GM23248 (cell line): ENCODE measurements around the gene SGK1. TPM values are rescaled to one million over a fixed set of nuclear protein-coding genes. Genes with fewer than 3 reads are reported as not detected.

Experiments used
- DNase-seq: peaks from one replicate; pipeline ENCODE4 v3.0.0-alpha.2; 2015
- H2AFZ ChIP-seq: fragments of 200-600 bp; sonication (generic); 2 replicates; pipeline ENCODE4 v1.6.1; 2016; ENCODE audit warnings: antibody characterized with exemption
- H3F3A ChIP-seq: fragments of 200-600 bp; sonication (generic); 2 replicates; pipeline ENCODE4 v1.6.1; 2016; ENCODE audit warnings: mild to moderate bottlenecking, antibody characterized with exemption, mixed run types; ENCODE audit not compliant: insufficient read depth
- H3K27ac ChIP-seq: fragments of 200-600 bp; sonication (generic); 2 replicates; pipeline ENCODE4 v1.5.1; 2016; ENCODE audit warnings: mild to moderate bottlenecking
- H3K27me3 ChIP-seq: fragments of 200-600 bp; sonication (generic); replicated peaks from 2 replicates; pipeline ENCODE4 v1.6.1; 2016; ENCODE audit warnings: mild to moderate bottlenecking; ENCODE audit not compliant: insufficient read depth
- H3K36me3 ChIP-seq: fragments of 200-600 bp; sonication (generic); 2 replicates; pipeline ENCODE4 v1.6.1; 2016; ENCODE audit warnings: low read depth, mild to moderate bottlenecking
- H3K4me1 ChIP-seq: fragments of 200-600 bp; sonication (generic); 2 replicates; pipeline ENCODE4 v1.6.1; 2016; ENCODE audit warnings: mild to moderate bottlenecking; ENCODE audit not compliant: insufficient read depth
- H3K4me2 ChIP-seq: fragments of 200-600 bp; sonication (generic); one replicate; pipeline ENCODE4 v1.6.1; 2016; ENCODE audit warnings: mild to moderate bottlenecking; ENCODE audit not compliant: unreplicated experiment
- H3K4me3 ChIP-seq: fragments of 200-600 bp; sonication (generic); 2 replicates; pipeline ENCODE4 v1.5.1; 2016; ENCODE audit warnings: mild to moderate bottlenecking
- H3K79me2 ChIP-seq: fragments of 200-600 bp; sonication (generic); 2 replicates; pipeline ENCODE4 v1.6.1; 2016; ENCODE audit warnings: mild to moderate bottlenecking; ENCODE audit not compliant: insufficient read depth
- H3K9ac ChIP-seq: fragments of 200-600 bp; sonication (generic); 2 replicates; pipeline ENCODE4 v1.6.1; 2016; ENCODE audit warnings: mild to moderate bottlenecking
- H3K9me2 ChIP-seq: fragments of 200-600 bp; sonication (generic); 2 replicates; pipeline ENCODE4 v1.6.1; 2016; ENCODE audit warnings: mixed run types, mild to moderate bottlenecking, moderate library complexity; ENCODE audit not compliant: insufficient read depth
- H3K9me3 ChIP-seq: fragments of 200-600 bp; sonication (generic); one replicate; pipeline ENCODE4 v1.6.1; 2017; ENCODE audit warnings: low read depth
- H4K20me1 ChIP-seq: fragments of 200-600 bp; sonication (generic); 2 replicates; pipeline ENCODE4 v1.6.0; 2016; ENCODE audit not compliant: insufficient read depth
- EZH2 ChIP-seq: fragments of 200-600 bp; sonication (generic); IDR thresholded peaks from 2 replicates; pipeline ENCODE4 v1.6.1; 2018; ENCODE audit warnings: antibody characterized with exemption, mild to moderate bottlenecking; ENCODE audit not compliant: insufficient read depth, poor library complexity, severe bottlenecking
- EZH2phosphoT487 ChIP-seq: fragments of 200-600 bp; sonication (generic); IDR thresholded peaks from 2 replicates; pipeline ENCODE4 v1.6.1; 2018; ENCODE audit warnings: antibody characterized with exemption, moderate library complexity, mild to moderate bottlenecking, low read depth; ENCODE audit not compliant: insufficient read depth
- WGBS, 2 experiments: methylation state at CpG; one replicate each; pipeline ENCODE4 v1.1.6; 2015 to 2017; ENCODE audit warnings: low lambda C conversion rate in 2 of 2, low coverage in 1 of 2; ENCODE audit errors: missing lambda C conversion rate in 2 of 2; 5-methylcytosine and 5-hydroxymethylcytosine counted together
- in situ Hi-C: fragments of 300-500 bp; cut with MboI; formaldehyde crosslinking; loops from 2 replicates; pipeline ENCODE4 v1.15.0; 2020
- polyA plus RNA-seq: library from polyadenylated mRNA; unstranded; fragments of >200 nt; fragmentation: Nextera tagmentation; extraction: Ambion mirVana; gene quantifications from 2 replicates; pipeline ENCODE4 v1.2.1, GENCODE V29; 2016
- total RNA-seq: library from RNA; depleted of rRNA; stranded (reverse); fragments of >200 nt; shearing (Covaris generic); gene quantifications from 2 replicates; pipeline ENCODE4 v1.2.3, GENCODE V29; 2014

SGK1 gene
- total and polyA plus RNA-seq, 2 experiments from 2014 or later = 134 to 228 TPM

GRCh38 chr6:134138226-134138975 lies 179.5 kb downstream of the SGK1 start:
- H3K79me2 ChIP-seq = no peaks in the 10 kb centered on the region

GRCh38 chr6:134134654-134135053 lies 183.3 kb downstream of the SGK1 start:
- Histone ChIP-seq H3K4me2 (no peak overlapping the region), H3K27ac (no peak overlapping the region), H4K20me1 (no peaks in the 10 kb centered on the region), H3K4me3 (no peak overlapping the region), H3K27me3 (no peaks in the 10 kb centered on the region), H3K36me3 (no peaks in the 10 kb centered on the region), H3K9me2 (no peaks in the 10 kb centered on the region), H3K79me2 (no peaks in the 10 kb centered on the region), H3K4me1 (no peaks in the 10 kb centered on the region), H3F3A (no peaks in the 10 kb centered on the region), H3K9ac (no peak overlapping the region), H2AFZ (no peak overlapping the region), H3K9me3 (no peaks in the 10 kb centered on the region)
- no peak for TF ChIP-seq EZH2phosphoT487
- no peak for TF ChIP-seq EZH2
- DNase-seq = no peak
- in situ Hi-C loops = loop anchor here (25.0 kb wide), 1 partner anchor 1303 kb away; no protein-coding TSS in a partner anchor
- WGBS, 2 experiments = 66 to 72% methylated on average over 4 of the region's 4 CpGs

More at GRCh38 chr6:134138226-134138975, 179.5 kb downstream of the SGK1 start:
- no peak overlapping the region for H3K4me3 ChIP-seq
- H3K9me2 ChIP-seq = no peaks in the 10 kb centered on the region
- 0 out of 2 replicates have a peak overlapping the region, but pooled peaks have one; percentile 13 for H2AFZ ChIP-seq
- no peaks in the 10 kb centered on the region for H3K9me3 ChIP-seq
- TF ChIP-seq EZH2phosphoT487 = no peak
- no peak for TF ChIP-seq EZH2
- H3K4me2 ChIP-seq = no peak overlapping the region
- H4K20me1 ChIP-seq = no peaks in the 10 kb centered on the region
- H3K36me3 ChIP-seq = no peaks in the 10 kb centered on the region
- in situ Hi-C loops = loop anchor here (25.0 kb wide), 1 partner anchor 1299 kb away; no protein-coding TSS in a partner anchor
- DNase-seq = peak; percentile 63
- no peak overlapping the region for H3K9ac ChIP-seq
- H3K27me3 ChIP-seq = no peaks in the 10 kb centered on the region
- 17 to 20% methylated on average over 3 of the region's 3 CpGs for WGBS, 2 experiments
- H3K4me1 ChIP-seq = no peaks in the 10 kb centered on the region
- no peaks in the 10 kb centered on the region for H3F3A ChIP-seq
- no peak overlapping the region for H3K27ac ChIP-seq

GRCh38 chr6:134132494-134133141 lies 185.3 kb downstream of the SGK1 start:
- H3K4me1 ChIP-seq = no peaks in the 10 kb centered on the region
- no peaks in the 10 kb centered on the region for H3F3A ChIP-seq
- no peaks in the 10 kb centered on the region for H3K27me3 ChIP-seq
- H2AFZ ChIP-seq = no peak overlapping the region
- no peak overlapping the region for H3K4me3 ChIP-seq
- no peaks in the 10 kb centered on the region for H4K20me1 ChIP-seq
- 88 to 90% methylated on average over 3 of the region's 3 CpGs for WGBS, 2 experiments
- no peak overlapping the region for H3K4me2 ChIP-seq
- no peaks in the 10 kb centered on the region for H3K9me3 ChIP-seq
- in situ Hi-C loops = loop anchor here (25.0 kb wide), 1 partner anchor 1305 kb away; no protein-coding TSS in a partner anchor
- H3K36me3 ChIP-seq = no peaks in the 10 kb centered on the region
- H3K9ac ChIP-seq = no peak overlapping the region
- DNase-seq = no peak
- no peak overlapping the region for H3K27ac ChIP-seq
- H3K9me2 ChIP-seq = no peaks in the 10 kb centered on the region
- H3K79me2 ChIP-seq = no peaks in the 10 kb centered on the region
- TF ChIP-seq EZH2phosphoT487 (no peak), EZH2 (no peak)

GRCh38 chr6:134131530-134132139 lies 186.3 kb downstream of the SGK1 start:
- no peaks in the 10 kb centered on the region for H3K4me1 ChIP-seq
- H3K9me3 ChIP-seq = no peaks in the 10 kb centered on the region
- no peaks in the 10 kb centered on the region for H3K27me3 ChIP-seq
- WGBS, 2 experiments = 86 to 88% methylated on average over 4 of the region's 4 CpGs
- no peak for DNase-seq
- no peaks in the 10 kb centered on the region for H3K9me2 ChIP-seq
- no peaks in the 10 kb centered on the region for H3K36me3 ChIP-seq
- no peaks in the 10 kb centered on the region for H3K79me2 ChIP-seq
- in situ Hi-C loops = loop anchor here (25.0 kb wide), 1 partner anchor 1306 kb away; no protein-coding TSS in a partner anchor
- no peak overlapping the region for H3K4me3 ChIP-seq
- H2AFZ ChIP-seq = no peak overlapping the region
- no peak overlapping the region for H3K9ac ChIP-seq
- no peak overlapping the region for H3K4me2 ChIP-seq
- H3F3A ChIP-seq = no peaks in the 10 kb centered on the region
- TF ChIP-seq EZH2 (no peak), EZH2phosphoT487 (no peak)
- H3K27ac ChIP-seq = no peak overlapping the region
- no peaks in the 10 kb centered on the region for H4K20me1 ChIP-seq
